Smooth muscle cell (in vitro differentiated cells): ENCODE results near the gene TEP1. TPM values are rescaled to one million over a fixed set of nuclear protein-coding genes. Genes with fewer than 3 reads are reported as not detected.
A peak's percentile ranks its signal among the peaks of the same experiment; 100 is the strongest.

Experiments
- DNase-seq: peaks from one replicate; lab custom pipeline; 2025; ENCODE audit not compliant: unreplicated experiment; lab: John Stamatoyannopoulos, UW
- H2AFZ ChIP-seq: fragments of 200-600 bp; sonication (generic); 2 replicates; pipeline ENCODE4 v1.6.0; 2016; ENCODE audit warnings: antibody characterized with exemption, low read depth, mild to moderate bottlenecking
- H3F3A ChIP-seq: fragments of 200-600 bp; sonication (generic); 2 replicates; pipeline ENCODE4 v1.6.0; 2017; ENCODE audit warnings: antibody characterized with exemption, low read depth
- H3K27ac ChIP-seq: fragments of 200-600 bp; sonication (generic); 2 replicates; pipeline ENCODE4 v1.5.1; 2016; ENCODE audit warnings: low read depth, mild to moderate bottlenecking
- H3K27me3 ChIP-seq: fragments of 200-600 bp; sonication (generic); 2 replicates; pipeline ENCODE4 v1.6.1; 2016; ENCODE audit warnings: low read depth, mild to moderate bottlenecking
- H3K36me3 ChIP-seq: fragments of 200-600 bp; sonication (generic); 2 replicates; pipeline ENCODE4 v1.5.1; 2016; ENCODE audit warnings: low read depth
- H3K4me1 ChIP-seq: fragments of 200-600 bp; sonication (generic); 2 replicates; pipeline ENCODE4 v1.5.1; 2016; ENCODE audit warnings: low read depth
- H3K4me2 ChIP-seq: fragments of 200-600 bp; sonication (generic); 2 replicates; pipeline ENCODE4 v1.6.0; 2016; ENCODE audit warnings: mild to moderate bottlenecking
- H3K4me3 ChIP-seq: fragments of 200-600 bp; sonication (generic); 2 replicates; pipeline ENCODE4 v1.5.1; 2016; ENCODE audit warnings: mild to moderate bottlenecking
- H3K79me2 ChIP-seq: fragments of 200-600 bp; sonication (generic); 2 replicates; pipeline ENCODE4 v1.6.0; 2016; ENCODE audit warnings: low read depth, mild to moderate bottlenecking
- H3K9ac ChIP-seq: fragments of 200-600 bp; sonication (generic); 2 replicates; pipeline ENCODE4 v1.6.0; 2016; ENCODE audit warnings: low read depth
- H3K9me3 ChIP-seq: fragments of 200-600 bp; sonication (generic); replicated peaks from 2 replicates; pipeline ENCODE4 v1.5.1; 2016; ENCODE audit warnings: low read depth
- H4K20me1 ChIP-seq: fragments of 200-600 bp; sonication (generic); 2 replicates; pipeline ENCODE4 v1.6.0; 2016; ENCODE audit warnings: low read depth
- WGBS: methylation state at CpG from one replicate; pipeline ENCODE4 v1.1.7; 2016; ENCODE audit warnings: low lambda C conversion rate; 5-methylcytosine and 5-hydroxymethylcytosine counted together
- polyA plus RNA-seq: library from polyadenylated mRNA; unstranded; fragments of >200 nt; fragmentation: Nextera tagmentation; extraction: Ambion mirVana; gene quantifications from 2 replicates; pipeline ENCODE4 v1.2.1, GENCODE V29; 2016
- total RNA-seq: library from RNA; depleted of rRNA; stranded (reverse); fragments of >200 nt; gene quantifications from 2 replicates; pipeline ENCODE4 v1.2.3, GENCODE V29; 2014
- TF ChIP-seq, protein P1 (sequence below): fragments of 200-600 bp; sonication (generic); IDR thresholded peaks from 2 replicates; pipeline ENCODE4 v1.5.1; 2017; ENCODE audit warnings: borderline replicate concordance, mild to moderate bottlenecking, antibody characterized with exemption; ENCODE audit not compliant: insufficient read depth, poor library complexity, severe bottlenecking

Gene TEP1
- total and polyA plus RNA-seq, 2 experiments from 2014 or later = 4.0 to 10.3 TPM

DNA sequence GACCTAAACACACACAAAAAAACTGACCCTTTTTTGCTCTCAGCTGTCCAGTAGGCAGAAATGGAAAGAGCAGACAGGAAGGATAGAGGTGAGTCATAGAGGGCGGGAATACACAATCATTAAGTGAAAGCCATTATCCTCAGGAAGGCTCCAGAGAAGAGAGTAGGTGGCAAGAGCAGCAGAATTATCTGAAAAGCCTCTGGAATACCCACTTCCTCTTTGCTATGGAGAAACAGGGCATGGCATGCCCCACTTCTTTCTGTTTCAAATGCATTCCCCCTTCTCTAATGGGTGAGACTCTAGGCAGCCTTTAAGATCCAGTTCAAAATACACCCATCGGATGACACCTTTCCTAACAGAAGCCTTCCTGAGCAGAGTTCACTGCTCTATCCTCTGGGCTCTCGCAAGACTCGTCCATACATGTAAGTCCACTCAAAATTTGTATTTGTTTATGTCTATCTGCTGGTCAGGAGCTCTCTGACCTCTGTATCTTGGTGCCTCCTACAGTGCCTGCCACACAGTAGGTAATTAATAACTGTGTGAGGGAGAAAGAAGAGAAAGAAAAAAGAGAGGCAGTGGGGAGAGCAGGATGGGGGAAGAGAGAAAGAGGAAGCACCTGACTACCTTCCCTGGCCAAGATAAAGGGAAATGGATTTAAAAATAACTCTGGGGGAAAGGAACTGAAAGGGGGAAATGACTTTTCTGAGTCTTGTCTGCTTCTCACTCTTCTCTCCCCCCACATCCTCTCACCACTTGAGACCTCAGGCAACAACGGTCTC, 14.1 kb upstream of the TEP1 start:
- peaks cover 4% of the 10 kb centered on the region for H3K4me1 ChIP-seq
- DNase-seq = no peak

DNA sequence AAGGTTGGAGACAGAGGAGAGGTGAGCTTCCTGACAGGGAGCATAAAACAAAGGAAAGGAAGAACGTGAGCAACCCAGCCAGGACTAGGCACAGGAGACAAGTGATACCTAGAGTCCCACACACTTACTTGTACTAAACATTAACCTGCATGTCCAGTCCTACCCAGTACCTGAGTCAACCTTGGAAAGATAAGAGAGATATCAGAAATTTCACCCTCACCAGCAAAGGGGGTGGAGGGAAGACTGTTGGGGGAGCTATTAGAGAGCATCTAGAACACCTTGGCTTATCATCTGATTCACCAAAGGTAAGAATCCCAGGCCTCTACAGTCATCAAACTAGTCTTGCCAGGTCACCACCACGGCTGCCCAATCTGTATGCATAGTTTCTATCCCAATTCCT, 11.6 kb upstream of the TEP1 start:
- H4K20me1 ChIP-seq = no peaks in the 10 kb centered on the region
- no peak overlapping the region for H3K4me3 ChIP-seq
- H3K9ac ChIP-seq = no peak overlapping the region
- no peaks in the 10 kb centered on the region for H3K79me2 ChIP-seq
- no peak overlapping the region for H3K4me2 ChIP-seq
- DNase-seq = no peak
- no peaks in the 10 kb centered on the region for H3K9me3 ChIP-seq
- 55% methylated on average over 2 of the region's 2 CpGs for WGBS
- H3K36me3 ChIP-seq = no peaks in the 10 kb centered on the region
- H3K4me1 ChIP-seq = peaks cover 4% of the 10 kb centered on the region
- H3F3A ChIP-seq = peaks cover 4% of the 10 kb centered on the region
- TF ChIP-seq, protein P1, sequence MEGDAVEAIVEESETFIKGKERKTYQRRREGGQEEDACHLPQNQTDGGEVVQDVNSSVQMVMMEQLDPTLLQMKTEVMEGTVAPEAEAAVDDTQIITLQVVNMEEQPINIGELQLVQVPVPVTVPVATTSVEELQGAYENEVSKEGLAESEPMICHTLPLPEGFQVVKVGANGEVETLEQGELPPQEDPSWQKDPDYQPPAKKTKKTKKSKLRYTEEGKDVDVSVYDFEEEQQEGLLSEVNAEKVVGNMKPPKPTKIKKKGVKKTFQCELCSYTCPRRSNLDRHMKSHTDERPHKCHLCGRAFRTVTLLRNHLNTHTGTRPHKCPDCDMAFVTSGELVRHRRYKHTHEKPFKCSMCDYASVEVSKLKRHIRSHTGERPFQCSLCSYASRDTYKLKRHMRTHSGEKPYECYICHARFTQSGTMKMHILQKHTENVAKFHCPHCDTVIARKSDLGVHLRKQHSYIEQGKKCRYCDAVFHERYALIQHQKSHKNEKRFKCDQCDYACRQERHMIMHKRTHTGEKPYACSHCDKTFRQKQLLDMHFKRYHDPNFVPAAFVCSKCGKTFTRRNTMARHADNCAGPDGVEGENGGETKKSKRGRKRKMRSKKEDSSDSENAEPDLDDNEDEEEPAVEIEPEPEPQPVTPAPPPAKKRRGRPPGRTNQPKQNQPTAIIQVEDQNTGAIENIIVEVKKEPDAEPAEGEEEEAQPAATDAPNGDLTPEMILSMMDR = no peak
- no peak overlapping the region for H2AFZ ChIP-seq
- H3K27ac ChIP-seq = no peak overlapping the region
- H3K27me3 ChIP-seq = no peaks in the 10 kb centered on the region

More for the DNA sequence above, 14.1 kb upstream of the TEP1 start:
- peak overlapping the region; percentile 77 for H3K4me2 ChIP-seq
- H3K9ac ChIP-seq = peak overlapping the region; percentile 13
- H3F3A ChIP-seq = peaks cover 4% of the 10 kb centered on the region
- H3K36me3 ChIP-seq = no peaks in the 10 kb centered on the region
- H2AFZ ChIP-seq = peak overlapping the region; percentile 89
- H3K27ac ChIP-seq = peak overlapping the region; percentile 60
- WGBS = 66% methylated on average over 5 of the region's 5 CpGs
- H3K27me3 ChIP-seq = no peaks in the 10 kb centered on the region
- H3K79me2 ChIP-seq = no peaks in the 10 kb centered on the region
- TF ChIP-seq, protein P1 = no peak
- H3K9me3 ChIP-seq = no peaks in the 10 kb centered on the region
- H3K4me3 ChIP-seq = no peak overlapping the region
- no peaks in the 10 kb centered on the region for H4K20me1 ChIP-seq

DNA sequence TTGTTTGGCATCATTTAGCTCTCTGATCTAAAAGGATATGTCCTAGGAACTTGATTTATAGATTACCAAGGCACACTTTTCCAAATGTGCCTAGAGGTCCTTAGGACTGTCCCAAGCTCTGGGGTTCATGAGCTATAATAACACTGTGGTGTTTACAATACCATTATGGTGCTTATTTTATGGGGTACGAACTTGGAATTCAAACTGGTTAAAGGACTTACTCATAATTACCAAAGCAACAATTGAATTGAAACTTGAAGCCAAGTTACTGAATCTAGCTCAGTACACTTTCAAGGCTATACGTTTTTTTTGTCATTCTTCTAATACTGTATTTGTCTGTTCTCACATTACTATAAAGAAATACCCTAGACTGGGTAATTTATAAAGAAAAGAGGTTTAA, 9.6 kb upstream of the TEP1 start:
- Histone ChIP-seq H3K27me3 (no peaks in the 10 kb centered on the region), H3K4me3 (no peak overlapping the region), H3K9me3 (no peaks in the 10 kb centered on the region), H3K27ac (no peak overlapping the region), H3K79me2 (no peaks in the 10 kb centered on the region), H3K4me1 (peaks cover 4% of the 10 kb centered on the region), H3K4me2 (no peak overlapping the region), H4K20me1 (no peaks in the 10 kb centered on the region), H2AFZ (no peak overlapping the region), H3K9ac (no peak overlapping the region), H3K36me3 (no peaks in the 10 kb centered on the region), H3F3A (peaks cover 4% of the 10 kb centered on the region)
- TF ChIP-seq, protein P1 = no peak
- WGBS = 72% methylated on average over 2 of the region's 2 CpGs
- DNase-seq = no peak

DNA sequence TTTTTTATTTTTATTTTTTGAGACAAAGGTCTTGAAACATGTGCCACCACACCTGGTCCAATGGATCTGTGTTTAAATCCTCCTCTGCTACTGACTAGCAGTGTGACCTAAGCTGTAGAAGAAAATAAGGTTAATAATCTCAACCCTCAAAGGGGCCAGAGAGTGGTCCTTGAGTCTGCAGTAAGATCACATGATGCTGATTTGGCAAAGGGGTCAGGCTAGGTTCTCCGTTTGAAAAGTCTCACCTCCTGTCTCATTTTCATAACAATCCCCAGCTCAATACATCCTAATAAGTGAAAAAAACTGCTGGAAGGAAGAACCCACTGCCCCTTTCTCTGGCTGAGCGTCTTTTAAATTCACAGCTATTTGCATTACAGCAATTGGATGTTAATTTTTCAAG, 8.0 kb upstream of the TEP1 start:
- Histone ChIP-seq H3K27me3 (no peaks in the 10 kb centered on the region), H3F3A (no peaks in the 10 kb centered on the region), H3K4me2 (no peak overlapping the region), H3K4me1 (no peaks in the 10 kb centered on the region), H3K9ac (no peak overlapping the region), H4K20me1 (no peaks in the 10 kb centered on the region), H3K4me3 (no peak overlapping the region), H2AFZ (no peak overlapping the region), H3K9me3 (no peaks in the 10 kb centered on the region), H3K79me2 (no peaks in the 10 kb centered on the region), H3K36me3 (no peaks in the 10 kb centered on the region), H3K27ac (no peak overlapping the region)
- TF ChIP-seq, protein P1 = no peak
- no peak for DNase-seq
- WGBS = 32% methylated on average over 2 of the region's 2 CpGs
